HEK293 (cell line): ENCODE data around the gene DOCK4.
A peak's percentile ranks its signal among the peaks of the same experiment; 100 is the strongest.

ENCODE experiments used
- CTCF ChIA-PET: fragments of 350-600 bp; formaldehyde crosslinking; extraction: SDS; loops from one replicate; lab custom pipeline; 2021; ENCODE audit warnings: antibody characterized with exemption; lab: Yijun Ruan, JAX
- POLR2A ChIA-PET: fragments of 300-600 bp; formaldehyde crosslinking; extraction: SDS; loops from one replicate; lab custom pipeline; 2020; ENCODE audit warnings: antibody characterized with exemption, inconsistent platforms; lab: Yijun Ruan, JAX
- H3K27ac ChIP-seq: fragments of 200-500 bp; sonication (Bioruptor generic); 2 replicates; pipeline ENCODE4 v1.5.1; 2014; ENCODE audit warnings: low read depth, low read length, control low read depth, inconsistent platforms; ENCODE audit errors: extremely low read depth
- H3K36me3 ChIP-seq, 2 experiments: fragments of 200-500 bp in 1 of 2; sonication (Bioruptor generic) in 1 of 2; 1 replicate in 1 of 2; 2 replicates in 1 of 2; pipeline ENCODE4 v1.5.1; 2014 to 2017; ENCODE audit warnings: inconsistent platforms in 2 of 2, low read length in 2 of 2; ENCODE audit not compliant: control insufficient read depth in 2 of 2, insufficient read depth in 1 of 2
- H3K4me1 ChIP-seq: fragments of 200-500 bp; sonication (Bioruptor generic); 2 replicates; pipeline ENCODE4 v1.5.1; 2014; ENCODE audit warnings: mild to moderate bottlenecking, low read length, inconsistent platforms; ENCODE audit not compliant: control insufficient read depth, insufficient read depth
- H3K4me3 ChIP-seq: 2 replicates; pipeline ENCODE4 v1.5.1; 2011; ENCODE audit warnings: low read depth, mild to moderate bottlenecking, control low read depth, low read length, moderate library complexity
- H3K9me3 ChIP-seq: fragments of 200-500 bp; sonication (Bioruptor generic); 2 replicates; pipeline ENCODE4 v1.5.1; 2014; ENCODE audit warnings: low read depth, low read length, inconsistent platforms; ENCODE audit not compliant: control insufficient read depth, insufficient read depth
- GFI1B ChIP-seq: fragments of 450-650 bp; formaldehyde crosslinking; IDR thresholded peaks from 2 replicates; pipeline ENCODE4 v1.5.1; 2016; ENCODE audit warnings: missing biosample characterization, missing genetic modification characterization
- HOXD13 ChIP-seq: sonication (generic); formaldehyde crosslinking; IDR thresholded peaks from 2 replicates; pipeline ENCODE4 v1.8.0; 2022; ENCODE audit warnings: missing genetic modification reagents, borderline replicate concordance
- KLF10 ChIP-seq: fragments of 450-650 bp; IDR thresholded peaks from 2 replicates; pipeline ENCODE4 v1.5.1; 2018; ENCODE audit warnings: missing biosample characterization, mild to moderate bottlenecking, missing genetic modification characterization
- KLF8 ChIP-seq: fragments of 450-650 bp; formaldehyde crosslinking; IDR thresholded peaks from 2 replicates; pipeline ENCODE4 v1.5.1; 2016; ENCODE audit warnings: missing biosample characterization, missing genetic modification characterization
- ZFP3 ChIP-seq: fragments of 450-650 bp; formaldehyde crosslinking; IDR thresholded peaks from 2 replicates; pipeline ENCODE4 v1.5.1; 2016; ENCODE audit warnings: low read depth, missing biosample characterization, missing genetic modification characterization
- ZFP37 ChIP-seq: fragments of 450-650 bp; formaldehyde crosslinking; IDR thresholded peaks from 2 replicates; pipeline ENCODE4 v1.5.1; 2016; ENCODE audit warnings: missing biosample characterization, missing genetic modification characterization
- ZFP69B ChIP-seq: fragments of 450-650 bp; formaldehyde crosslinking; IDR thresholded peaks from 2 replicates; pipeline ENCODE4 v1.5.1; 2016; ENCODE audit warnings: missing biosample characterization, missing genetic modification characterization
- ZNF132 ChIP-seq: fragments of 450-650 bp; formaldehyde crosslinking; IDR thresholded peaks from 2 replicates; pipeline ENCODE4 v1.5.1; 2017; ENCODE audit warnings: missing biosample characterization, missing genetic modification characterization, borderline replicate concordance
- ZNF202 ChIP-seq: fragments of 450-650 bp; formaldehyde crosslinking; IDR thresholded peaks from 2 replicates; pipeline ENCODE4 v1.5.1; 2016; ENCODE audit warnings: missing biosample characterization, missing genetic modification characterization, borderline replicate concordance
- ZNF366 ChIP-seq: fragments of 450-650 bp; formaldehyde crosslinking; conservative IDR thresholded peaks from 2 replicates; pipeline ENCODE4 v1.5.1; 2016; ENCODE audit warnings: missing biosample characterization, missing genetic modification characterization
- ZNF501 ChIP-seq: fragments of 450-650 bp; formaldehyde crosslinking; IDR thresholded peaks from 2 replicates; pipeline ENCODE4 v1.5.1; 2016; ENCODE audit warnings: missing biosample characterization, missing genetic modification characterization
- ZNF514 ChIP-seq: fragments of 450-650 bp; formaldehyde crosslinking; IDR thresholded peaks from 2 replicates; pipeline ENCODE4 v1.5.1; 2016; ENCODE audit warnings: missing biosample characterization, missing genetic modification characterization
- ZNF544 ChIP-seq: fragments of 450-650 bp; formaldehyde crosslinking; IDR thresholded peaks from 2 replicates; pipeline ENCODE4 v1.5.0; 2017; ENCODE audit warnings: missing biosample characterization, missing genetic modification characterization
- ZNF555 ChIP-seq: fragments of 450-650 bp; formaldehyde crosslinking; conservative IDR thresholded peaks from 2 replicates; pipeline ENCODE4 v1.5.1; 2017; ENCODE audit warnings: missing biosample characterization, mild to moderate bottlenecking, missing genetic modification characterization, inconsistent platforms
- ZNF596 ChIP-seq: fragments of 450-650 bp; IDR thresholded peaks from 2 replicates; pipeline ENCODE4 v1.5.0; 2018; ENCODE audit warnings: missing biosample characterization, mild to moderate bottlenecking, missing genetic modification characterization, moderate library complexity
- ZNF610 ChIP-seq: fragments of 450-650 bp; formaldehyde crosslinking; IDR thresholded peaks from 2 replicates; pipeline ENCODE4 v1.5.1; 2016; ENCODE audit warnings: missing biosample characterization, missing genetic modification characterization, borderline replicate concordance
- ZNF664 ChIP-seq: fragments of 450-650 bp; formaldehyde crosslinking; IDR thresholded peaks from 2 replicates; pipeline ENCODE4 v1.5.1; 2016; ENCODE audit warnings: missing biosample characterization, missing genetic modification characterization
- ZNF707 ChIP-seq: fragments of 450-650 bp; formaldehyde crosslinking; IDR thresholded peaks from 2 replicates; pipeline ENCODE4 v1.5.1; 2016; ENCODE audit warnings: missing biosample characterization, missing genetic modification characterization
- TF ChIP-seq, protein P1 (sequence below): fragments of 450-650 bp; formaldehyde crosslinking; IDR thresholded peaks from 2 replicates; pipeline ENCODE4 v1.5.1; 2017; ENCODE audit warnings: missing biosample characterization, missing genetic modification characterization
- TF ChIP-seq, protein P2 (sequence below): fragments of 450-650 bp; formaldehyde crosslinking; IDR thresholded peaks from 2 replicates; pipeline ENCODE4 v1.5.1; 2016; ENCODE audit warnings: missing biosample characterization, missing genetic modification characterization
- TF ChIP-seq, protein P3 (sequence below): fragments of 450-650 bp; formaldehyde crosslinking; IDR thresholded peaks from 2 replicates; pipeline ENCODE4 v1.5.1; 2017; ENCODE audit warnings: missing biosample characterization, missing genetic modification characterization

The DOCK4 gene

DNA sequence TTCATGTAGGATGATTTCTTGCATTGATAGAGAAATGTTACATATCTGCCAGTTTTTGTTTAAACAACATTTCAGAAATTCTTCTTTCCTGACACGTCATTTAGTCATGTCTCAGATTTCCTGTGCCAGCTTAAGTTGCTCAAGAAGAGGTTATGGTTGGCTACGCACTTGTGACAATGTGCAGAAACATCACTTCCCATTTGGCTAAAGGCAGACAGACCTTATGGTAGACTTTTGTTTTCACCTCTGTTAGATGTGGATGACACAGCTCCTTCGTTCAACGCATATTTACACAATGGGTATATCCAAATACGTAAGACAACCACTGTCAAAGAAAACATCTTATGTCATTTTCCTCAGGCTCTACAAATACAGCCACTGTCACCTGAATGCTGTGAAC is 125.8 kb downstream of the DOCK4 start (continued):
- TF ChIP-seq KLF10 (tag by site-specific recombination) = no peak
- no peak for TF ChIP-seq ZNF544
- TF ChIP-seq, protein P1, sequence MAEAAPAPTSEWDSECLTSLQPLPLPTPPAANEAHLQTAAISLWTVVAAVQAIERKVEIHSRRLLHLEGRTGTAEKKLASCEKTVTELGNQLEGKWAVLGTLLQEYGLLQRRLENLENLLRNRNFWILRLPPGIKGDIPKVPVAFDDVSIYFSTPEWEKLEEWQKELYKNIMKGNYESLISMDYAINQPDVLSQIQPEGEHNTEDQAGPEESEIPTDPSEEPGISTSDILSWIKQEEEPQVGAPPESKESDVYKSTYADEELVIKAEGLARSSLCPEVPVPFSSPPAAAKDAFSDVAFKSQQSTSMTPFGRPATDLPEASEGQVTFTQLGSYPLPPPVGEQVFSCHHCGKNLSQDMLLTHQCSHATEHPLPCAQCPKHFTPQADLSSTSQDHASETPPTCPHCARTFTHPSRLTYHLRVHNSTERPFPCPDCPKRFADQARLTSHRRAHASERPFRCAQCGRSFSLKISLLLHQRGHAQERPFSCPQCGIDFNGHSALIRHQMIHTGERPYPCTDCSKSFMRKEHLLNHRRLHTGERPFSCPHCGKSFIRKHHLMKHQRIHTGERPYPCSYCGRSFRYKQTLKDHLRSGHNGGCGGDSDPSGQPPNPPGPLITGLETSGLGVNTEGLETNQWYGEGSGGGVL = no peak
- TF ChIP-seq, protein P2, sequence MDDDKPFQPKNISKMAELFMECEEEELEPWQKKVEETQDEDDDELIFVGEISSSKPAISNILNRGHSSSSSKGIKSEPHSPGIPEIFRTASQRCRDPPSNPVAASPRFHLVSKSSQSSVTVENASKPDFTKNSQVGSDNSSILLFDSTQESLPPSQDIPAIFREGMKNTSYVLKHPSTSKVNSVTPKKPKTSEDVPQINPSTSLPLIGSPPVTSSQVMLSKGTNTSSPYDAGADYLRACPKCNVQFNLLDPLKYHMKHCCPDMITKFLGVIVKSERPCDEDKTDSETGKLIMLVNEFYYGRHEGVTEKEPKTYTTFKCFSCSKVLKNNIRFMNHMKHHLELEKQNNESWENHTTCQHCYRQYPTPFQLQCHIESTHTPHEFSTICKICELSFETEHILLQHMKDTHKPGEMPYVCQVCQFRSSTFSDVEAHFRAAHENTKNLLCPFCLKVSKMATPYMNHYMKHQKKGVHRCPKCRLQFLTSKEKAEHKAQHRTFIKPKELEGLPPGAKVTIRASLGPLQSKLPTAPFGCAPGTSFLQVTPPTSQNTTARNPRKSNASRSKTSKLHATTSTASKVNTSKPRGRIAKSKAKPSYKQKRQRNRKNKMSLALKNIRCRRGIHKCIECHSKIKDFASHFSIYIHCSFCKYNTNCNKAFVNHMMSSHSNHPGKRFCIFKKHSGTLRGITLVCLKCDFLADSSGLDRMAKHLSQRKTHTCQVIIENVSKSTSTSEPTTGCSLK = no peak

DNA sequence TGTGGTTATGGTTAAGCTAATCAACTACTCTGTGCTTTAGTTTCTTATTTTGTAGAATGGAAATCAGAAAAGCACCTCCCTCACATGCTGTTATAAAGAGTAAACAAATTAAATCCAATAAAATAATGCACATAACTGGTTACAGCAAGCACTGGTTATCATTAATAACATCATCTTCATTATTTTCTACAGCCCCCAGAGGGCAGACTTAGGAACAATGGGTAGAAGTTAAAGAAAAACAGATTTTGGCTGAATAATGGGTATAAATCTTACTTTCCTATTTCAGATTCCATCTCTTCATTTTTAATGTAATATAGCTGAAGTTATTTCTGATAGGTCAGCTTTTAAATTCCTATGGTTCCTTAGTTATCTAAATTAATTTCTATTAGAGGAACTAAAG is 126.5 kb downstream of the DOCK4 start:
- POLR2A ChIA-PET = no interaction called here
- no peaks in the 10 kb centered on the region for H3K36me3 ChIP-seq

DNA sequence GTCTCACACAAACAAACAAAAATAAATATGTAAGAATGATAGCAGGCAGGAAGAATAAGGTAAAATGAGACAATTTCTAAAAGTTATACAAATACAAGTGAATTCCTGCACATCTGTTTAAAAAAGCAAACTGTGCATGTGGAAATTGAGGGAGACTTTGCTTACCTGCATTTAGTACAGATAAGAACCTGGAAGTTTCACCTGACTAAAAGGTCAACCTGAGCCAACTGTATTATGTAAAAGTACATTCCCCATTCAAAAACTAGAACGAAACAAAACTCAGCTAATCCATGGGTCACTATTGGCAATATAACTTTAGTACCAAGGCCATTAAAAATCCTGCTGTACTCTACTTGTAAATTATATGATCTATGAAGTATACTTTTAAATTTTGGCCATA is 127.1 kb downstream of the DOCK4 start:
- H3K9me3 ChIP-seq = no peaks in the 10 kb centered on the region
- ChIA-PET POLR2A (no interaction called here), CTCF (interaction anchor here (0.9 to 1.4 kb wide), 2 partner anchors 11 to 83 kb away, joined by 3 to 4 read pairs; no protein-coding TSS in a partner anchor)
- no peak overlapping the region for H3K27ac ChIP-seq
- H3K4me3 ChIP-seq = no peak overlapping the region
- H3K4me1 ChIP-seq = peaks cover 4% of the 10 kb centered on the region; the same call in 1 of the 2 replicates
- H3K36me3 ChIP-seq = no peaks in the 10 kb centered on the region
- TF ChIP-seq ZNF596 (no peak), KLF8 (tag by site-specific recombination) (no peak), ZNF366 (tag by site-specific recombination) (no peak)
- TF ChIP-seq, protein P3, sequence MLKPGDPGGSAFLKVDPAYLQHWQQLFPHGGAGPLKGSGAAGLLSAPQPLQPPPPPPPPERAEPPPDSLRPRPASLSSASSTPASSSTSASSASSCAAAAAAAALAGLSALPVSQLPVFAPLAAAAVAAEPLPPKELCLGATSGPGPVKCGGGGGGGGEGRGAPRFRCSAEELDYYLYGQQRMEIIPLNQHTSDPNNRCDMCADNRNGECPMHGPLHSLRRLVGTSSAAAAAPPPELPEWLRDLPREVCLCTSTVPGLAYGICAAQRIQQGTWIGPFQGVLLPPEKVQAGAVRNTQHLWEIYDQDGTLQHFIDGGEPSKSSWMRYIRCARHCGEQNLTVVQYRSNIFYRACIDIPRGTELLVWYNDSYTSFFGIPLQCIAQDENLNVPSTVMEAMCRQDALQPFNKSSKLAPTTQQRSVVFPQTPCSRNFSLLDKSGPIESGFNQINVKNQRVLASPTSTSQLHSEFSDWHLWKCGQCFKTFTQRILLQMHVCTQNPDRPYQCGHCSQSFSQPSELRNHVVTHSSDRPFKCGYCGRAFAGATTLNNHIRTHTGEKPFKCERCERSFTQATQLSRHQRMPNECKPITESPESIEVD = peak; percentile 45; the same call in 1 of the 2 replicates

More for the DNA sequence above, 126.5 kb downstream of the DOCK4 start:
- Histone ChIP-seq H3K9me3 (no peaks in the 10 kb centered on the region), H3K4me3 (no peak overlapping the region), H3K4me1 (peaks cover 4% of the 10 kb centered on the region; the same call in 1 of the 2 replicates), H3K27ac (no peak overlapping the region)
- CTCF ChIA-PET = interaction anchor here (0.6 to 1.4 kb wide), 3 partner anchors 11 to 368 kb away, joined by 3 to 4 read pairs (median 3); no protein-coding TSS in a partner anchor
- TF ChIP-seq ZNF555 (no peak), ZNF707 (tag by site-specific recombination) (no peak), ZNF610 (tag by site-specific recombination) (no peak), ZFP37 (tag by site-specific recombination) (no peak), GFI1B (tag by site-specific recombination) (no peak), ZFP3 (no peak), HOXD13 (CRISPR knock-in tag) (no peak), ZNF202 (tag by site-specific recombination) (no peak), ZNF514 (no peak), ZFP69B (tag by site-specific recombination) (no peak), ZNF132 (tag by site-specific recombination) (no peak), ZNF501 (tag by site-specific recombination) (no peak), ZNF664 (tag by site-specific recombination) (no peak), ZNF596 (no peak)
